Activated CD4-positive, alpha-beta memory T cell treated with anti-CD3 and anti-CD28 coated beads for 36 hours (primary cell): Measurements from ENCODE around the gene CYSRT1. TPM values are rescaled to one million over a fixed set of nuclear protein-coding genes. Genes with fewer than 3 reads are reported as not detected.
A peak's percentile ranks its signal among the peaks of the same experiment; 100 is the strongest.
"Not testable (repeated sequence)": the region's sequence is repeated elsewhere in the genome, so short reads cannot be mapped to it uniquely, and the experiment has no call there.

Experiments used
- CTCF ChIA-PET: fragments of 350-600 bp; sonication (Branson Sonifier 250); formaldehyde crosslinking; loops from one replicate; lab custom pipeline; 2021; ENCODE audit warnings: antibody characterized with exemption, inconsistent platforms; lab: Charles Lee
- POLR2A ChIA-PET: fragments of 350-600 bp; sonication (Branson Sonifier 250); formaldehyde crosslinking; loops from one replicate; lab custom pipeline; 2021; ENCODE audit warnings: antibody characterized with exemption; lab: Charles Lee
- DNase-seq: peaks from one replicate; pipeline ENCODE4 v3.0.0-alpha.2; 2020
- H3K27ac Mint-ChIP-seq: one replicate; pipeline ENCODE4 v1.8.0; 2021; ENCODE audit warnings: mixed read lengths
- H3K27me3 Mint-ChIP-seq: one replicate; pipeline ENCODE4 v1.8.0; 2021; ENCODE audit warnings: mixed read lengths
- H3K36me3 Mint-ChIP-seq: one replicate; pipeline ENCODE4 v1.8.0; 2021; ENCODE audit warnings: mixed read lengths
- H3K4me1 Mint-ChIP-seq: one replicate; pipeline ENCODE4 v1.8.0; 2021; ENCODE audit warnings: low read depth, mixed read lengths
- H3K4me3 Mint-ChIP-seq: one replicate; pipeline ENCODE4 v1.8.0; 2021; ENCODE audit warnings: mild to moderate bottlenecking, mixed read lengths
- H3K9me3 Mint-ChIP-seq: one replicate; pipeline ENCODE4 v1.8.0; 2021; ENCODE audit warnings: mixed read lengths
- intact Hi-C: fragments of 100-400 bp; cut with micrococcal nuclease; formaldehyde crosslinking; loops from one replicate; pipeline ENCODE4 v1.15.1; 2023
- total RNA-seq, 2 experiments: library from RNA; stranded (reverse); gene quantifications; one replicate each; pipeline ENCODE4 v1.2.3, GENCODE V29; 2021

CYSRT1 gene
- total RNA-seq, 2 experiments from 2014 or later: 0.21 to 0.70 TPM

GRCh38 chr9:137235424-137236237 lies 10.7 kb downstream of the CYSRT1 start:
- Mint-ChIP-seq H3K4me3 (no peak overlapping the region), H3K27ac (peak overlapping the region; percentile 18), H3K9me3 (no peaks in the 10 kb centered on the region), H3K4me1 (peaks cover 9% of the 10 kb centered on the region), H3K36me3 (no peaks in the 10 kb centered on the region), H3K27me3 (peaks cover 9% of the 10 kb centered on the region)
- ChIA-PET CTCF (interaction anchor here (1.0 to 2.5 kb wide), 21 partner anchors 10 to 470 kb away, joined by 3 to 54 read pairs (median 6); partner anchors contain the start of genes ANAPC2, CYSRT1, MAN1B1 and NDOR1), POLR2A (interaction anchor here (1.0 kb wide), 1 partner anchor 149 kb away, joined by 4 read pairs; the partner anchor contains the start of gene MAN1B1)
- intact Hi-C loops: no loop called here
- no peak for DNase-seq

DNA sequence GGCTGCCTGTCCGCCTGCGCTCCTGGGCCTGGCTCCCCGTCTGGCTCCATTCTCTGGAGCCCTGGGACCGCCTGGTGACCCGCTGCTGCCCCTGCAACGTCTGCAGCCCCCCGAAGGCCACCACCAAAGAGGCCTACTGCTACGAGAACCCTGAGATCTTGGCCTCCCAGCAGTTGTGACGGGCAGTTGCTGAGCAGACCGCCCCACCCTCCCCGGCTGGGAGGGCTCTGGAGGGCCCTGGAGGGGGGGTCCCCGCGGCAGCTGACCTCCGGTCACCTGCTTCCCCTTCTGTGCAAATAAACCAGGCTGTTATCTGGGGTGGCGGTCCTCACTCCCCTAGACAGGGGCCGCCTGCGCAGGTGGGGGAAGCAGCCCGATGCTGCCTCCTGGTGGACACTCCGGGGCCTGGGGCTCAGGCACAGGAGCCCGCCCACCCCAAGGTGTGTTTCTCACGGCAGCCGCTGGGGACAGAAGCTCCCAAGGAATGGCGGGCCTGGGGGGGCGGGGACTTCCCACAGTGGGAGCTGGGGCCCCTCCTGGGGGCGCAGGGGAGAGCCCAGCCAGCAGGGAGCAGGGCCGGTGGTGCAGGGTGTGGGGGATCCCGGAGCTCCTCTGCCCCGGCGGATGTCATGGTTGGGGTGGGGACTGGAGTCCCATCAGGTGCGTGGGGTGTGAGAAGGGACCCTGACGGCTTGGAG lies 11.4 kb downstream of the CYSRT1 start:
- Mint-ChIP-seq H3K27ac (no peak overlapping the region), H3K36me3 (peaks cover 4% of the 10 kb centered on the region), H3K9me3 (no peaks in the 10 kb centered on the region), H3K4me1 (peaks cover 9% of the 10 kb centered on the region), H3K27me3 (peaks cover 8% of the 10 kb centered on the region), H3K4me3 (no peak overlapping the region)
- intact Hi-C loops: no loop called here
- peak; percentile 93 for DNase-seq
- ChIA-PET POLR2A (interaction anchor here (0.6 to 1.0 kb wide), 3 partner anchors 48 to 150 kb away, joined by 3 to 4 read pairs (median 4); partner anchors contain the start of genes ANAPC2, MAN1B1 and SSNA1), CTCF (interaction anchor here (0.6 to 2.5 kb wide), 50 partner anchors 9 to 531 kb away, joined by 3 to 54 read pairs (median 4); partner anchors contain the start of genes ANAPC2, CYSRT1, MAN1B1 and NDOR1)

DNA sequence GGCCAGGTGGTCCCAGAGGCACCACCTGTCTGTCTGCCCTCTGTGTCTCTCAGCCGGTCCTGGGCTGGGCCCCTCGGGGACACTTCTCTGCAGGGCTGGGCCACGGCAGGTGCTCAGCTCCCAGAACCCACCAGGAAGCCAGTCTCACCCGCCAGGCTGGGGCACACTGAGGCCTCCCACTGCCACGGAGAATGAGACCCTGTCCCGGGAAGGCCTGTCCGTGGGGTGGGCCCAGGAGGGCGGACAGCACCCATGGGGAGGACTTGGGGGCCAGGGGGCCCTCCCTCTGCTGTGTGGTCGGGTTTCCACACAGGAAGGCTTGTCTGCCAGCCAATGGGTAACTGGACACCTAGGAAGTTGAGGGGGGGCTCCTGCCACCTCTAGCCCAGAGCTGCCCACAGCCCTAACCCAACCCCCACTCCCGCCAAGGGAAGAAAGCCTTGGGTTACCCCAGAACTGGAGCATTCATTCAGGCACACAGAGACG lies 12.0 kb downstream of the CYSRT1 start:
- H3K9me3 Mint-ChIP-seq: no peaks in the 10 kb centered on the region
- intact Hi-C loops: no loop called here
- peaks cover 9% of the 10 kb centered on the region for H3K4me1 Mint-ChIP-seq
- no peak overlapping the region for H3K27ac Mint-ChIP-seq
- CTCF ChIA-PET: interaction anchor here (0.6 to 2.5 kb wide), 49 partner anchors 8 to 531 kb away, joined by 3 to 54 read pairs (median 4); partner anchors contain the start of genes ANAPC2, CYSRT1, MAN1B1 and NDOR1
- POLR2A ChIA-PET: interaction anchor here (0.6 to 1.0 kb wide), 2 partner anchors 49 to 150 kb away, joined by 4 read pairs; partner anchors contain the start of genes ANAPC2, MAN1B1 and SSNA1
- peaks cover 8% of the 10 kb centered on the region for H3K27me3 Mint-ChIP-seq
- H3K4me3 Mint-ChIP-seq: no peak overlapping the region
- DNase-seq: no peak
- H3K36me3 Mint-ChIP-seq: peaks cover 5% of the 10 kb centered on the region

GRCh38 chr9:137237759-137238726 lies 13.1 kb downstream of the CYSRT1 start:
- DNase-seq: no peak
- peaks cover 16% of the 10 kb centered on the region for H3K36me3 Mint-ChIP-seq
- intact Hi-C loops: no loop called here

GRCh38 chr9:137239541-137240200 lies 14.7 kb downstream of the CYSRT1 start:
- H3K4me3 Mint-ChIP-seq: peak overlapping the region; percentile 70
- peaks cover 26% of the 10 kb centered on the region for H3K36me3 Mint-ChIP-seq
- peak overlapping the region; percentile 69 for H3K27ac Mint-ChIP-seq
- intact Hi-C loops: loop anchor here (1.0 to 5.0 kb wide), 6 partner anchors 16 to 447 kb away; partner anchors contain the start of genes ANAPC2, NELFB, SSNA1 and TMEM141
- not testable (repeated sequence) for DNase-seq, H3K9me3 Mint-ChIP-seq, H3K27me3 Mint-ChIP-seq
- ChIA-PET CTCF (interaction anchor here (0.7 to 3.9 kb wide), 15 partner anchors 9 to 210 kb away, joined by 3 to 22 read pairs (median 5); partner anchors contain the start of genes ANAPC2, CYSRT1, MAN1B1 and RNF208), POLR2A (interaction anchor here (1.2 to 4.5 kb wide), 9 partner anchors 11 to 170 kb away, joined by 3 to 65 read pairs (median 13); partner anchors contain the start of genes ANAPC2, CYSRT1, MAN1B1 and NELFB)
- peaks cover 21% of the 10 kb centered on the region for H3K4me1 Mint-ChIP-seq

More at GRCh38 chr9:137237759-137238726, 13.1 kb downstream of the CYSRT1 start:
- no peak overlapping the region for H3K27ac Mint-ChIP-seq
- H3K9me3 Mint-ChIP-seq: no peaks in the 10 kb centered on the region
- H3K4me1 Mint-ChIP-seq: peaks cover 18% of the 10 kb centered on the region
- CTCF ChIA-PET: interaction anchor here (1.1 to 3.9 kb wide), 10 partner anchors 15 to 191 kb away, joined by 3 to 22 read pairs (median 8); partner anchors contain the start of genes CYSRT1, NELFB, RNF208 and TOR4A
- no peak overlapping the region for H3K4me3 Mint-ChIP-seq
- POLR2A ChIA-PET: no interaction called here
- H3K27me3 Mint-ChIP-seq: peaks cover 8% of the 10 kb centered on the region

GRCh38 chr9:137240318-137240840 lies 15.4 kb downstream of the CYSRT1 start:
- H3K27me3 Mint-ChIP-seq: no peaks in the 10 kb centered on the region
- H3K4me1 Mint-ChIP-seq: peaks cover 21% of the 10 kb centered on the region
- intact Hi-C loops: loop anchor here (1.0 to 5.0 kb wide), 6 partner anchors 15 to 448 kb away; partner anchors contain the start of genes ANAPC2, NELFB, SSNA1 and TMEM141
- H3K4me3 Mint-ChIP-seq: peak overlapping the region; percentile 70
- H3K9me3 Mint-ChIP-seq: no peaks in the 10 kb centered on the region
- peaks cover 26% of the 10 kb centered on the region for H3K36me3 Mint-ChIP-seq
- DNase-seq: peak; percentile 74
- peak overlapping the region; percentile 69 for H3K27ac Mint-ChIP-seq
- CTCF ChIA-PET: interaction anchor here (0.7 to 3.9 kb wide), 15 partner anchors 8 to 211 kb away, joined by 3 to 22 read pairs (median 5); partner anchors contain the start of genes ANAPC2, CYSRT1, NRARP and RNF208
- POLR2A ChIA-PET: interaction anchor here (0.6 to 4.5 kb wide), 25 partner anchors 10 to 450 kb away, joined by 3 to 65 read pairs (median 4); partner anchors contain the start of genes ANAPC2, CYSRT1, DPP7 and EXD3

- POLR2A ChIA-PET: interaction anchor here (0.6 to 4.5 kb wide), 25 partner anchors 9 to 450 kb away, joined by 3 to 65 read pairs (median 4); partner anchors contain the start of genes ANAPC2, CYSRT1, DPP7 and EXD3
- peak within 1 kb of the TSS; percentile 88 for H3K4me3 Mint-ChIP-seq
- H3K27ac Mint-ChIP-seq: peak within 1 kb of the TSS; percentile 94
- peaks cover 21% of the 10 kb centered on the region for H3K4me1 Mint-ChIP-seq
- no peaks in the 10 kb centered on the region for H3K9me3 Mint-ChIP-seq
- peaks cover 26% of the 10 kb centered on the region for H3K36me3 Mint-ChIP-seq
- no peaks in the 10 kb centered on the region for H3K27me3 Mint-ChIP-seq
- peak; percentile 99 for DNase-seq
- intact Hi-C loops: loop anchor here (1.0 to 5.0 kb wide), 6 partner anchors 14 to 449 kb away; partner anchors contain the start of genes ANAPC2, NELFB, SSNA1 and TMEM141
- CTCF ChIA-PET: interaction anchor here (0.7 to 3.9 kb wide), 14 partner anchors 7 to 211 kb away, joined by 3 to 22 read pairs (median 4); partner anchors contain the start of genes ANAPC2, CYSRT1, NRARP and RNF208
Measured at GRCh38 chr9:137240841-137241489, 16.0 kb downstream of the CYSRT1 start, which contains the start of gene TUBB4B. Gene TUBB4B (plus strand): TSS chr9:137241287. CDS start chr9:137241361, 74 bp downstream.

DNA sequence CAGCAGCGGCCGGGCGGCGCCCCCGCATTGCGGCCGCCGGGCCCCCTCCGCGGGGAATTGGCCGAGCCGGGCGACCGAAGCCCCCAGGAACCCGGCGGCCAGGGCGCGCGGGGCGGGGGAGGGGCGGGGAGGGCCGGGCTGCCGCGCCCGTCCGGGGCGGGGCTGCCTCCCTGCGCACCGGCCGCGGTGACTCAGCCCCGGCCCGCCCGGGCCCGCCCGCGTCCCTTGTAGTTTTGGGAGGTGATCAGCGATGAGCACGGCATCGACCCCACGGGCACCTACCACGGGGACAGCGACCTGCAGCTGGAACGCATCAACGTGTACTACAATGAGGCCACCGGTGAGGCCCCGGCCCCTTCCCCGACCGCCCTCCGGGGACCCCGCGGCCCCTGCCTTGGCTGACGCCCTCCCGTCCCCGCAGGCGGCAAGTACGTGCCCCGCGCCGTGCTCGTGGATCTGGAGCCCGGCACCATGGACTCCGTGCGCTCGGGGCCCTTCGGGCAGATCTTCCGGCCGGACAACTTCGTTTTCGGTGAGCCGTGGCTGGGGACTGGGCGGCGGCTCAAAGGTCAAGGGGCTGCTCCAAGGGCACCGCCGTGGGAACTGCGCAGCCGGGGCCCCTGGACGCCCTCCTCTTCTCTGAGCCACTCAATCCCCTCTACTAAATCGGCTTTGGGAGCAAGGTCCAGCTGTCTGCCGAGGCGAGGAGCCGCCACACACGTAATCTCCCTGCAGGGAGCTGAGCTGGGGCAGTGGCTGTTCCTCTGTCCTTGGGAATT lies 16.7 kb downstream of the CYSRT1 start:
- H3K27me3 Mint-ChIP-seq: no peaks in the 10 kb centered on the region
- peak overlapping the region; percentile 83 for H3K4me3 Mint-ChIP-seq
- peaks cover 21% of the 10 kb centered on the region for H3K4me1 Mint-ChIP-seq
- H3K9me3 Mint-ChIP-seq: no peaks in the 10 kb centered on the region
- peak; percentile 77 for DNase-seq
- POLR2A ChIA-PET: interaction anchor here (0.8 to 4.5 kb wide), 14 partner anchors 9 to 355 kb away, joined by 3 to 65 read pairs (median 5); partner anchors contain the start of genes ANAPC2, CYSRT1, MAN1B1 and NELFB
- intact Hi-C loops: loop anchor here (2.0 to 5.0 kb wide), 3 partner anchors 41 to 449 kb away; partner anchors contain the start of genes TMEM141 and TPRN
- H3K27ac Mint-ChIP-seq: peak overlapping the region; percentile 67
- H3K36me3 Mint-ChIP-seq: peaks cover 26% of the 10 kb centered on the region
- CTCF ChIA-PET: interaction anchor here (0.7 to 3.9 kb wide), 10 partner anchors 8 to 174 kb away, joined by 3 to 22 read pairs (median 4); partner anchors contain the start of genes ANAPC2, CYSRT1, RNF208 and RNF224
